ENCODE measurements around the gene KRT31.

The KRT31 gene

DNA sequence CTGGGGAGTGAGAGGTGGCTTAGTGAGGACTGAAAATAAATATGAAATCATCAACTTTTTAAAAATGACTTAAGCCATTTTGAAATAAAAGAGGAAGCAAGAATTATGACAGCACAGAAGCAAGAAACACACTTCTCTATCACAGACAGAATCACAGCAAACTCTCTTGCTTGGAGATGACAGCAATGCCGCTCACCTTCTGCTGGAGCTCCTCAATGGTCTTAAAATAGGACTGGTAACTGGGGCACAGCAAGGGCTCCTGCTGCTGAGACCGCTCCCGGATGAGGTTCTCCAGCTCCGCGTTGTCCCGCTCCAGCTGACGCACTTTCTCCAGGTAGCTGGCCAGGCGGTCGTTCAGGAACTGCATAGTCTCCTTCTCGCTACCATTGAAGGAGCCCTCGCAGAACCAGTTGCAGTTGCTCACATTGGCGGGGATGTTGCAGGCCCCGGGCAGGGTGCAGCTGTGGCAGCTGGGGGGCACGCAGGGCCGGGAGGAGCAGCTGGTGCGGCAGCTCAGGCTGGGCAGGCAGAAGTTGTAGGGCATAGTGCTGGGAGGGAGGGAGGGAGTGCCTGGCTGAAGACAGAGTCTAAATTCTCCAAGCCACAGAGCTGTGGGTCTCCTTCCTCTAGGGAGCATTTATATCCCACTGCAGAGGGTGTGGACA, at the start of gene KRT31:
Gene KRT31, minus strand, starts transcription at position 613 of the 665 bp plus-strand sequence. Its CDS starts 69 bp downstream, at position 544.
- no peaks in the 10 kb centered on the region for H3K4me1 ChIP-seq (ENCODE audit: control insufficient read depth in 2 of 2, insufficient read depth in 2 of 2, low read length in 2 of 2)
- H3K9ac ChIP-seq (ENCODE audit: low read depth in 1 of 2, low read length in 2 of 2) = no peak within 1 kb of the TSS
- no peaks in the 10 kb centered on the region for H3K9me3 ChIP-seq (ENCODE audit: control insufficient read depth in 2 of 2, low read length in 2 of 2)
- no peak within 1 kb of the TSS for H3K4me3 ChIP-seq (ENCODE audit: low read length in 2 of 2)
- H3K36me3 ChIP-seq (ENCODE audit: control insufficient read depth in 2 of 2, insufficient read depth in 2 of 2, low read length in 2 of 2) = no peaks in the 10 kb centered on the region
- peaks cover 0 to 3% of the 10 kb centered on the region in 2 donors for H3K27me3 ChIP-seq (ENCODE audit: control insufficient read depth in 2 of 2, insufficient read depth in 2 of 2, low read length in 2 of 2)
- no peak within 1 kb of the TSS for H3K27ac ChIP-seq (ENCODE audit: low read depth in 2 of 2, low read length in 2 of 2)

DNA sequence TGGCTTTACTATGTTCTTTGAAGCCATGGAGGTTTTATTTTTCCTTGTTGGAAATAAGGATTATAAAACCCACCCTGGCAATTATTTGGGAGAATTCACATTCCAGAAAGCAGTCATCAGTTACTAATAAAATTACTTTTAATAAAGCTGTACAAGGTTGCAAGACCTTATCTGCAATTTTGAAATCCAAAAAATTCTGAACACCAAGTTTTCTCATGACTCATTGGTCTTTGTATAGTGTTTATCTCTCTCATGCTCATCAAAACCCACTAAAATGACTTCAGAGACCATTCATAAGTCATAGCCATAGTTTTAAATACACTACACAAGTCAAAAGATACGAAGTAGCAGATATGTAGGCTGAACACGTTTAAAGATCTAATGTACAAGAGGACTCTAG, 49.4 kb upstream of the KRT31 start:
- H3K9me3 ChIP-seq (ENCODE audit: control insufficient read depth in 2 of 2, low read length in 2 of 2) = no peaks in the 10 kb centered on the region
- peaks cover 0 to 8% of the 10 kb centered on the region in 2 donors for H3K27me3 ChIP-seq (ENCODE audit: control insufficient read depth in 2 of 2, insufficient read depth in 2 of 2, low read length in 2 of 2)
- no peaks in the 10 kb centered on the region for H3K36me3 ChIP-seq (ENCODE audit: control insufficient read depth in 2 of 2, insufficient read depth in 2 of 2, low read length in 2 of 2)
- no peak overlapping the region for H3K9ac ChIP-seq (ENCODE audit: low read depth in 1 of 2, low read length in 2 of 2)
- H3K27ac ChIP-seq (ENCODE audit: low read depth in 2 of 2, low read length in 2 of 2) = no peak overlapping the region
- H3K4me3 ChIP-seq (ENCODE audit: low read length in 2 of 2) = no peak overlapping the region
- no peaks in the 10 kb centered on the region for H3K4me1 ChIP-seq (ENCODE audit: control insufficient read depth in 2 of 2, insufficient read depth in 2 of 2, low read length in 2 of 2)

DNA sequence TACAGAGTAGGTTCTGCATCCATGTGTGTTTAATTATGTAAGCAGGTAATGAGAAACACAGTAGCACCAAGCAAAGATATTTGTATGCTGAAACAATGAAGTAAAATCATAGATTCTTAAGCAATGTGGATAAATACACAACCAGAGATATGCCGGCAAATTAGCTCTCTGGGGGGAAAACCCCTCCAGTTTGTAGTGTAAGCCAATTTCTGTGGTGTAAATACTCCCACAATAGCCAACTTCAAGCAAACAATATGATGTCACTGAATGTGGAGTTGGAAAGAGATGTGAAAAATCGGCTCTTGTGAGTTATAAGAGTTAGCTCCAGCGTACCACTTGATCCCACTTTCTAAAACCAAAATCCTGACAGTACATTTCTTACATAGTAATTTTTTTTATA, 47.2 kb upstream of the KRT31 start:
- Histone ChIP-seq H3K27ac (ENCODE audit: low read depth in 2 of 2, low read length in 2 of 2) (no peak overlapping the region), H3K36me3 (ENCODE audit: control insufficient read depth in 2 of 2, insufficient read depth in 2 of 2, low read length in 2 of 2) (no peaks in the 10 kb centered on the region), H3K4me1 (ENCODE audit: control insufficient read depth in 2 of 2, insufficient read depth in 2 of 2, low read length in 2 of 2) (no peaks in the 10 kb centered on the region), H3K27me3 (ENCODE audit: control insufficient read depth in 2 of 2, insufficient read depth in 2 of 2, low read length in 2 of 2) (peaks cover 0 to 8% of the 10 kb centered on the region in 2 donors), H3K4me3 (ENCODE audit: low read length in 2 of 2) (no peak overlapping the region), H3K9ac (ENCODE audit: low read depth in 1 of 2, low read length in 2 of 2) (no peak overlapping the region), H3K9me3 (ENCODE audit: control insufficient read depth in 2 of 2, low read length in 2 of 2) (no peaks in the 10 kb centered on the region)

DNA sequence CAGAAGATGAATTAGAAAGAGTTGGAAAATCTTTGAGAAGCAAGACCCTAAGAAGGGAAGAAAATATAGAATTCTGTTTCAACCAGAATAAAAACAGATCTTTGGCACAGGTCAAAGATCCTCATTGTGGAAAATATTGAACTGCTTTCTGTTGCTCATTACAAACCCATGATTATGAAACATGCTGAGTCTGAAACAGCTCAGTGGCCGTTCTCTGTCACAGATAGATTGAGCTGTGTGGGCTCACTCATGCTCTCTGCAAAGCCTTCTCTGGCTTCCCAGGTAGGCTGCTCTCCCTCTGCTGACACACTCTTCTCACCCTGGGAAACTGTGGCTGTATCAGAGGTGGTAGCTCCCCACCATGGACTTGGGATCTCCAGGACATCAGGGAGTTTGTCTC, 46.8 kb upstream of the KRT31 start:
- Histone ChIP-seq H3K27me3 (ENCODE audit: control insufficient read depth in 2 of 2, insufficient read depth in 2 of 2, low read length in 2 of 2) (peaks cover 0 to 8% of the 10 kb centered on the region in 2 donors), H3K36me3 (ENCODE audit: control insufficient read depth in 2 of 2, insufficient read depth in 2 of 2, low read length in 2 of 2) (no peaks in the 10 kb centered on the region), H3K4me3 (ENCODE audit: low read length in 2 of 2) (no peak overlapping the region), H3K27ac (ENCODE audit: low read depth in 2 of 2, low read length in 2 of 2) (no peak overlapping the region), H3K9ac (ENCODE audit: low read depth in 1 of 2, low read length in 2 of 2) (no peak overlapping the region), H3K9me3 (ENCODE audit: control insufficient read depth in 2 of 2, low read length in 2 of 2) (no peaks in the 10 kb centered on the region), H3K4me1 (ENCODE audit: control insufficient read depth in 2 of 2, insufficient read depth in 2 of 2, low read length in 2 of 2) (no peaks in the 10 kb centered on the region)

DNA sequence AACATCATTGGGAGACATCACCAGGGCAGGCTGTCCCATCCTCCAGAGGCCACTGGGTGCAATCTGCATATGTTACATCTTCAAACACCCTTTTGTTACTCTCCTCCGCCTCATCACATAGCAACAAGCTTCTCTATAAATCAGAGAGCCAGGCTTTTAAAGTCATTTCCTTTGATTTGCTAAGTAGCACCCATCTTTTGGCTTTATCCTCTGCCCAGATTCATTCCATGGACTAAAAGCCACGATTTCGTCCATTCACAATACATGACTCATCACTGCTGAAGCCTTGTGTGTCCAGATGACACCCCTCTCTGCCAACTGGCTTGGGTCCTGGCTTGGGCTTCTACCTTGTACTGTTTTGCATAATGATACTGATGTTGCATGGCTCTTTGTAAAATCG, 45.3 kb upstream of the KRT31 start:
- H3K4me3 ChIP-seq (ENCODE audit: low read length in 2 of 2) = no peak overlapping the region
- no peaks in the 10 kb centered on the region for H3K4me1 ChIP-seq (ENCODE audit: control insufficient read depth in 2 of 2, insufficient read depth in 2 of 2, low read length in 2 of 2)
- no peak overlapping the region for H3K9ac ChIP-seq (ENCODE audit: low read depth in 1 of 2, low read length in 2 of 2)
- H3K27me3 ChIP-seq (ENCODE audit: control insufficient read depth in 2 of 2, insufficient read depth in 2 of 2, low read length in 2 of 2) = peaks cover 0 to 7% of the 10 kb centered on the region in 2 donors
- no peaks in the 10 kb centered on the region for H3K9me3 ChIP-seq (ENCODE audit: control insufficient read depth in 2 of 2, low read length in 2 of 2)
- no peak overlapping the region for H3K27ac ChIP-seq (ENCODE audit: low read depth in 2 of 2, low read length in 2 of 2)
- no peaks in the 10 kb centered on the region for H3K36me3 ChIP-seq (ENCODE audit: control insufficient read depth in 2 of 2, insufficient read depth in 2 of 2, low read length in 2 of 2)

DNA sequence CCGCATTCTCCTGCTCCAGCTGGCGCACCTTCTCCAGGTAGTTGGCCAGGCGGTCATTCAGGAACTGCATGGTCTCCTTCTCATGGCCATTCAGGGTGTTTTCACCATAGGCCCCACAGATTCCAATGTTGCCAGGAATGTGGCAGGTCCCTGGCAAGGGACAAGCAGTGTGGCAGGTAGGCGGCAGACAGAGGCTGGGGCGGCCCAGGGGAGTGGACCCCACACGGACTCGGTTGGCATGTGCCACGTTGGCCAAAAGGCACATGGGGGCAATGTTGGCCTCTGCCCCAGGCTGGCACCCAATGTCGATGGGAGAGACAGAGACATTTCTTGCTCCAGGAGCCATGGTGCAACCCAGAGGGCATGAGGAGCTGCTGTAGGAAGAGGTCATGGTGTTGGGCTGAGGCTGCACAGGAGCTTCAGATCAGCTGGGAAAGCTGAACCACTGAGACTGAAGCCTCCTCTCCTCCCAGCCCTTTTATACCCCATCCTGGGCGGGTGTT, 43.2 kb upstream of the KRT31 start, which contains the start of gene KRT38:
Gene KRT38, minus strand, starts transcription at position 453 of the 503 bp plus-strand sequence. Its CDS starts 62 bp downstream, at position 391.
- peaks cover 0 to 7% of the 10 kb centered on the region in 2 donors for H3K27me3 ChIP-seq (ENCODE audit: control insufficient read depth in 2 of 2, insufficient read depth in 2 of 2, low read length in 2 of 2)
- H3K9me3 ChIP-seq (ENCODE audit: control insufficient read depth in 2 of 2, low read length in 2 of 2) = no peaks in the 10 kb centered on the region
- H3K4me1 ChIP-seq (ENCODE audit: control insufficient read depth in 2 of 2, insufficient read depth in 2 of 2, low read length in 2 of 2) = no peaks in the 10 kb centered on the region
- no peak within 1 kb of the TSS for H3K27ac ChIP-seq (ENCODE audit: low read depth in 2 of 2, low read length in 2 of 2)
- H3K4me3 ChIP-seq (ENCODE audit: low read length in 2 of 2) = no peak within 1 kb of the TSS
- no peaks in the 10 kb centered on the region for H3K36me3 ChIP-seq (ENCODE audit: control insufficient read depth in 2 of 2, insufficient read depth in 2 of 2, low read length in 2 of 2)
- no peak within 1 kb of the TSS for H3K9ac ChIP-seq (ENCODE audit: low read depth in 1 of 2, low read length in 2 of 2)

DNA sequence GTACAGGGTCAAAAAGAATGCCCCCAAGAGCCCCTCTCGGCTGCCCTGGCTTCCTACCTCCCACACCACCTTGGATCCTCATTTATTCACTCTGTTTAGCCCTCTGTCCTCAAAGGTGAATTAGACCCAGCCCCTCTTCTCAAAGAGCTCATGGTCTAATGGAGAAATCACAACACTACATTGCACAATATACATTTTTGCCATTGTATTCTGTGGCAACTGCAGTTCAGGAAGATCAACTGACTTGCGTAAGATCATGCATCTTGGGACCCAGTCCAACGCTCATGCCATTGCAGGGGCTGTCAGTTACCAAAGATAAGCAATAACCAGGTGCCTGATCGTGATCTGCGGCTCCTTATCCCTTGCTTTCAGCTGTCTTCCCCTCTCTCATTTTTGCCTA, 42.0 kb upstream of the KRT31 start:
- no peak overlapping the region for H3K27ac ChIP-seq (ENCODE audit: low read depth in 2 of 2, low read length in 2 of 2)
- no peaks in the 10 kb centered on the region for H3K4me1 ChIP-seq (ENCODE audit: control insufficient read depth in 2 of 2, insufficient read depth in 2 of 2, low read length in 2 of 2)
- H3K9me3 ChIP-seq (ENCODE audit: control insufficient read depth in 2 of 2, low read length in 2 of 2) = no peaks in the 10 kb centered on the region
- no peak overlapping the region for H3K9ac ChIP-seq (ENCODE audit: low read depth in 1 of 2, low read length in 2 of 2)
- no peak overlapping the region for H3K4me3 ChIP-seq (ENCODE audit: low read length in 2 of 2)
- peaks cover 0 to 4% of the 10 kb centered on the region in 2 donors for H3K27me3 ChIP-seq (ENCODE audit: control insufficient read depth in 2 of 2, insufficient read depth in 2 of 2, low read length in 2 of 2)
- no peaks in the 10 kb centered on the region for H3K36me3 ChIP-seq (ENCODE audit: control insufficient read depth in 2 of 2, insufficient read depth in 2 of 2, low read length in 2 of 2)

DNA sequence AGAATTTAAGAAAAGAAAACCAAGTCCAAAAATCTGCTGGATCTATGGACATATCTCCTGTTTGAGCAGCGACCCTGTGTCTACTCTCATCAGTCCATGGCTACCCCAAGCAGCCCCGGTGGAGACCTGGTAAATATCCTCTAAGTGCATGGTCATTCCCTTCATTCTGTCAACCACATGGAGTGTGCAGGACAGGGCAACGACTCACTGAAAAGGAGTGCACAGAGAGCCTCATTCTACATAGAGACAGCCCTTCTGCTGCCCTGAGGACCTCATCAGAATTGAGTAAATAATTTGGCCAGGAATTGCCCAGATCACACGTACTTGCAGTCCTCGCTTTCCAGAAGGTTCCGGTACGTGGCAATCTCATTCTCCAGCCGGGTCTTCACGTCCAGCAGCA, 40.4 kb upstream of the KRT31 start:
- no peaks in the 10 kb centered on the region for H3K27me3 ChIP-seq (ENCODE audit: control insufficient read depth in 2 of 2, insufficient read depth in 2 of 2, low read length in 2 of 2)
- H3K4me3 ChIP-seq (ENCODE audit: low read length in 2 of 2) = no peak overlapping the region
- H3K9me3 ChIP-seq (ENCODE audit: control insufficient read depth in 2 of 2, low read length in 2 of 2) = no peaks in the 10 kb centered on the region
- no peak overlapping the region for H3K9ac ChIP-seq (ENCODE audit: low read depth in 1 of 2, low read length in 2 of 2)
- no peaks in the 10 kb centered on the region for H3K36me3 ChIP-seq (ENCODE audit: control insufficient read depth in 2 of 2, insufficient read depth in 2 of 2, low read length in 2 of 2)
- H3K27ac ChIP-seq (ENCODE audit: low read depth in 2 of 2, low read length in 2 of 2) = no peak overlapping the region
- H3K4me1 ChIP-seq (ENCODE audit: control insufficient read depth in 2 of 2, insufficient read depth in 2 of 2, low read length in 2 of 2) = no peaks in the 10 kb centered on the region

DNA sequence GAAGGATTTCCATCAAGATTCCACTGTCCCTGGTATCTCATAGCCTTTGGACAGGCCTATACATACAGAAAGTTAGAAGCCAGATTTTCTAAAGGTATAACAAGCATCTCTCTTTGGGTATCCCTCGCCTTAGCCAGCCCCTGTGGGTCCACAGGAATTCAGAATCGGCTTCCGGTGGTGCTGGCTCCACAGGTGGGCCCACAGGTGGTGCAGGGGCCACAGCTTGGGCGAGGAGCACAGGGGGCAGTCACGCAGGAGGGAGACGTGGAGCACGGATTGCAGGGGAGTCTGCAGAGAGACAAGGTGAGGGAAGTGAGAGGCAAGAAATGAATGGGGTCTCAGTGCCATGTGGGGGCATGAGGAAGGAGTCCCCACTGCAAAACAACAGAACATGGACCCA, 39.8 kb upstream of the KRT31 start:
- H3K4me1 ChIP-seq (ENCODE audit: control insufficient read depth in 2 of 2, insufficient read depth in 2 of 2, low read length in 2 of 2) = no peaks in the 10 kb centered on the region
- no peaks in the 10 kb centered on the region for H3K36me3 ChIP-seq (ENCODE audit: control insufficient read depth in 2 of 2, insufficient read depth in 2 of 2, low read length in 2 of 2)
- no peak overlapping the region for H3K9ac ChIP-seq (ENCODE audit: low read depth in 1 of 2, low read length in 2 of 2)
- H3K4me3 ChIP-seq (ENCODE audit: low read length in 2 of 2) = no peak overlapping the region
- H3K9me3 ChIP-seq (ENCODE audit: control insufficient read depth in 2 of 2, low read length in 2 of 2) = no peaks in the 10 kb centered on the region
- H3K27me3 ChIP-seq (ENCODE audit: control insufficient read depth in 2 of 2, insufficient read depth in 2 of 2, low read length in 2 of 2) = no peaks in the 10 kb centered on the region
- H3K27ac ChIP-seq (ENCODE audit: low read depth in 2 of 2, low read length in 2 of 2) = no peak overlapping the region

DNA sequence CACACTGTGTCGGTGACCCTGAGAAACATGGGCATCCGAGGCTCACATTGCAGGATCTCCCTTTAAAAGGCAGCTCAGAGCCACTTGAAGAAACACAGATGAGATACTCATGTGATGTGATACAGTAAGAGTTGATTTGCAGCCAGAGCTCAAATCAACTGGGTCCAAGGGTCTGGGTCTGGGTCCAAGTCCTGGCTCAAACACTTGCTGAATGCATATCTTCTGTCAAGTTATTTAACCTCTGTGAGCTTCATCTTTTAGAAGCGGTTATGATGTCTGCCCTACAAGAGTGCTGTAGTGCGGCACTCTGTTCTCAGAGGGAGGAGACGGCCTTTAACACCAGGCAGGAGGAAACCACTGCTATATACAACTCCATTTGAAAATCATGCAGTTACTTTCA, 37.0 kb upstream of the KRT31 start:
- H3K27ac ChIP-seq (ENCODE audit: low read depth in 2 of 2, low read length in 2 of 2) = no peak overlapping the region

More for the DNA sequence above, 37.0 kb upstream of the KRT31 start:
- no peaks in the 10 kb centered on the region for H3K4me1 ChIP-seq (ENCODE audit: control insufficient read depth in 2 of 2, insufficient read depth in 2 of 2, low read length in 2 of 2)
- no peaks in the 10 kb centered on the region for H3K9me3 ChIP-seq (ENCODE audit: control insufficient read depth in 2 of 2, low read length in 2 of 2)
- H3K9ac ChIP-seq (ENCODE audit: low read depth in 1 of 2, low read length in 2 of 2) = no peak overlapping the region
- H3K36me3 ChIP-seq (ENCODE audit: control insufficient read depth in 2 of 2, insufficient read depth in 2 of 2, low read length in 2 of 2) = no peaks in the 10 kb centered on the region
- H3K4me3 ChIP-seq (ENCODE audit: low read length in 2 of 2) = no peak overlapping the region
- H3K27me3 ChIP-seq (ENCODE audit: control insufficient read depth in 2 of 2, insufficient read depth in 2 of 2, low read length in 2 of 2) = no peaks in the 10 kb centered on the region

All from mucosa of rectum (tissue), 2 donors.